Measurements from ENCODE around the gene PCID2. TPM values are rescaled to one million over a fixed set of nuclear protein-coding genes. Genes with fewer than 3 reads are reported as not detected.

PCID2 gene
- total RNA-seq, 1 donor from 2014 or later, result 44.9 TPM

- TF ChIP-seq POLR2AphosphoS5 (IDR thresholded peaks at IDR 0.05; ENCODE audit: insufficient read depth in 1 of 2, low read depth in 1 of 2) (no peak), POLR2A (IDR thresholded peaks at IDR 0.05) (no peak), CTCF (IDR thresholded peaks at IDR 0.05) (no peak)
- Histone ChIP-seq H3K27ac (no peak overlapping the region), H3K36me3 (peaks cover 0 to 60% of the 10 kb centered on the region in 2 donors), H3K4me1 (no peaks in the 10 kb centered on the region), H3K4me3 (no peak overlapping the region), H3K27me3 (no peaks in the 10 kb centered on the region), H3K9me3 (no peaks in the 10 kb centered on the region)
- intact Hi-C loops (cut with DNase I), result no loop called here
- DNase-seq (ENCODE audit: extremely low spot score in 2 of 2), result no peak
Observed at GRCh38 chr13:113224486-113224885, 16.0 kb upstream of the PCID2 start.

- intact Hi-C loops (cut with DNase I), result no loop called here
- no peak for DNase-seq (ENCODE audit: extremely low spot score in 2 of 2)
- no peaks in the 10 kb centered on the region for H3K9me3 ChIP-seq
- no peak for TF ChIP-seq POLR2A (IDR thresholded peaks at IDR 0.05)
- no peak for TF ChIP-seq POLR2AphosphoS5 (IDR thresholded peaks at IDR 0.05; ENCODE audit: insufficient read depth in 1 of 2, low read depth in 1 of 2)
- no peak for TF ChIP-seq CTCF (IDR thresholded peaks at IDR 0.05)
- no peaks in the 10 kb centered on the region for H3K4me1 ChIP-seq
- H3K36me3 ChIP-seq, result peaks cover 0 to 47% of the 10 kb centered on the region in 2 donors
- no peaks in the 10 kb centered on the region for H3K27me3 ChIP-seq
- no peak overlapping the region for H3K27ac ChIP-seq
- no peak overlapping the region for H3K4me3 ChIP-seq
Observed at GRCh38 chr13:113223070-113223469, 14.6 kb upstream of the PCID2 start.

- Histone ChIP-seq H3K27ac (no peak overlapping the region), H3K27me3 (no peaks in the 10 kb centered on the region), H3K9me3 (no peaks in the 10 kb centered on the region), H3K36me3 (peaks cover 0 to 36% of the 10 kb centered on the region in 2 donors), H3K4me1 (peaks cover 14% of the 10 kb centered on the region), H3K4me3 (no peak overlapping the region)
- no peak for DNase-seq (ENCODE audit: extremely low spot score in 2 of 2)
- TF ChIP-seq CTCF (IDR thresholded peaks at IDR 0.05) (no peak), POLR2AphosphoS5 (IDR thresholded peaks at IDR 0.05; ENCODE audit: insufficient read depth in 1 of 2, low read depth in 1 of 2) (no peak), POLR2A (IDR thresholded peaks at IDR 0.05) (no peak)
- intact Hi-C loops (cut with DNase I), result no loop called here
Observed at GRCh38 chr13:113220877-113221276, 12.4 kb upstream of the PCID2 start.

GRCh38 chr13:113220141-113220598 is 11.7 kb upstream of the PCID2 start:
- intact Hi-C loops (cut with DNase I), result no loop called here
- Histone ChIP-seq H3K27ac (no peak overlapping the region), H3K4me1 (peaks cover 21% of the 10 kb centered on the region), H3K9me3 (no peaks in the 10 kb centered on the region), H3K4me3 (no peak overlapping the region), H3K27me3 (no peaks in the 10 kb centered on the region), H3K36me3 (peaks cover 0 to 29% of the 10 kb centered on the region in 2 donors)
- no peak for DNase-seq (ENCODE audit: extremely low spot score in 2 of 2)
- no peak for TF ChIP-seq CTCF (IDR thresholded peaks at IDR 0.05)
- no peak for TF ChIP-seq POLR2A (IDR thresholded peaks at IDR 0.05)
- TF ChIP-seq POLR2AphosphoS5 (IDR thresholded peaks at IDR 0.05; ENCODE audit: insufficient read depth in 1 of 2, low read depth in 1 of 2), result no peak

GRCh38 chr13:113219256-113219940 is 10.9 kb upstream of the PCID2 start:
- no peaks in the 10 kb centered on the region for H3K9me3 ChIP-seq
- intact Hi-C loops (cut with DNase I), result no loop called here
- no peak overlapping the region for H3K4me3 ChIP-seq
- TF ChIP-seq CTCF (IDR thresholded peaks at IDR 0.05), result no peak
- TF ChIP-seq POLR2A (IDR thresholded peaks at IDR 0.05), result no peak
- H3K27me3 ChIP-seq, result no peaks in the 10 kb centered on the region
- H3K36me3 ChIP-seq, result peaks cover 0 to 22% of the 10 kb centered on the region in 2 donors
- H3K4me1 ChIP-seq, result peaks cover 29% of the 10 kb centered on the region
- no peak overlapping the region for H3K27ac ChIP-seq
- no peak for DNase-seq (ENCODE audit: extremely low spot score in 2 of 2)
